Measurements from ENCODE around the gene SEC14L6. TPM values are rescaled to one million over a fixed set of nuclear protein-coding genes. Genes with fewer than 3 reads are reported as not detected.

Gene SEC14L6
- polyA plus RNA-seq, 3 donors, result not detected

DNA sequence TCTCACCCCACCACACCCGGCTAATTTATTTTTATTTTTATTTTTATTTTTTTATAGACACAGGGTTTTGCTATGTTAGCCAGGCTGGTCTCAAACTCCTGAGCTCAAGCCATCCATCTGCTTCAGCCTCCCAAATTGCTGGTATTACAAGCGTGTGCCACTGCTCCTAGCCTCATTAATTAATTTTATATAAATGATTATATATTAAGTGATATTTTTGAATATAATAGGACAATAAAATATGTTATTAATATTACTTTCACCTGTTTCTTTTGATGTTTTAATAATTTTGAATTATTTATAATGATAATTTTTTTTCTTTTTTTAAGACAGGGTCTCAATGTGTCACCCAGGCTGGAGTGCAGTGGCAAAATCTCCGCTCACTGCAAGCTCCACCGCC, 38.9 kb downstream of the SEC14L6 start:
- Mint-ChIP-seq H3K9me3 (peaks cover 0 to 20% (median 9%) of the 10 kb centered on the region in 7 donors), H3K4me1 (no peaks in the 10 kb centered on the region), H3K4me3 (no peak overlapping the region), H3K27ac (no peak overlapping the region), H3K36me3 (no peaks in the 10 kb centered on the region), H3K27me3 (ENCODE audit: low read depth in 3 of 3) (peaks cover 31 to 42% (median 37%) of the 10 kb centered on the region in 3 donors)
- TF ChIP-seq, protein P1, sequence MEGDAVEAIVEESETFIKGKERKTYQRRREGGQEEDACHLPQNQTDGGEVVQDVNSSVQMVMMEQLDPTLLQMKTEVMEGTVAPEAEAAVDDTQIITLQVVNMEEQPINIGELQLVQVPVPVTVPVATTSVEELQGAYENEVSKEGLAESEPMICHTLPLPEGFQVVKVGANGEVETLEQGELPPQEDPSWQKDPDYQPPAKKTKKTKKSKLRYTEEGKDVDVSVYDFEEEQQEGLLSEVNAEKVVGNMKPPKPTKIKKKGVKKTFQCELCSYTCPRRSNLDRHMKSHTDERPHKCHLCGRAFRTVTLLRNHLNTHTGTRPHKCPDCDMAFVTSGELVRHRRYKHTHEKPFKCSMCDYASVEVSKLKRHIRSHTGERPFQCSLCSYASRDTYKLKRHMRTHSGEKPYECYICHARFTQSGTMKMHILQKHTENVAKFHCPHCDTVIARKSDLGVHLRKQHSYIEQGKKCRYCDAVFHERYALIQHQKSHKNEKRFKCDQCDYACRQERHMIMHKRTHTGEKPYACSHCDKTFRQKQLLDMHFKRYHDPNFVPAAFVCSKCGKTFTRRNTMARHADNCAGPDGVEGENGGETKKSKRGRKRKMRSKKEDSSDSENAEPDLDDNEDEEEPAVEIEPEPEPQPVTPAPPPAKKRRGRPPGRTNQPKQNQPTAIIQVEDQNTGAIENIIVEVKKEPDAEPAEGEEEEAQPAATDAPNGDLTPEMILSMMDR (IDR thresholded peaks at IDR 0.05), result no peak
- no peaks in the 10 kb centered on the region for H3K79me2 ChIP-seq (ENCODE audit: insufficient read depth, low read length)
- H3K4me1 ChIP-seq (ENCODE audit: control insufficient read depth in 1 of 2, insufficient read depth in 2 of 2, low read length in 2 of 2), result no peaks in the 10 kb centered on the region
- H3K9me3 ChIP-seq (replicated peaks in 1 of 2; ENCODE audit: control insufficient read depth in 1 of 2, insufficient read depth in 1 of 2, low read length in 2 of 2), result peaks cover 0 to 3% of the 10 kb centered on the region in 2 donors
- no peak overlapping the region for H3K9ac ChIP-seq (ENCODE audit: insufficient read depth, low read length, poor library complexity, severe bottlenecking)
- intact Hi-C loops (cut with micrococcal nuclease), result no loop called here
- no peak overlapping the region for H3K4me3 ChIP-seq (replicated peaks in 1 of 3; ENCODE audit: low read depth in 2 of 3, low read length in 3 of 3)
- no peaks in the 10 kb centered on the region for H3K36me3 ChIP-seq (replicated peaks in 1 of 2; ENCODE audit: control insufficient read depth in 1 of 2, insufficient read depth in 2 of 2, low read length in 2 of 2)
- peaks cover 2 to 31% of the 10 kb centered on the region in 2 donors for H3K27me3 ChIP-seq (ENCODE audit: control insufficient read depth in 2 of 2, insufficient read depth in 2 of 2, low read length in 2 of 2)
- DNase-seq, result no peak
- H4K20me1 ChIP-seq (ENCODE audit: insufficient read depth, low read length), result no peaks in the 10 kb centered on the region
- no peak overlapping the region for H2AFZ ChIP-seq (ENCODE audit: insufficient read depth, low read depth, low read length, poor library complexity, severe bottlenecking)
- H3K4me2 ChIP-seq (replicated peaks; ENCODE audit: extremely low read depth, low read length, poor library complexity, severe bottlenecking), result no peak overlapping the region
- WGBS (ENCODE audit: insufficient coverage), result no CpG with 5 or more reads among the region's 4 CpGs
- no peak overlapping the region for H3K27ac ChIP-seq (ENCODE audit: low read depth in 1 of 2, low read length in 2 of 2)

DNA sequence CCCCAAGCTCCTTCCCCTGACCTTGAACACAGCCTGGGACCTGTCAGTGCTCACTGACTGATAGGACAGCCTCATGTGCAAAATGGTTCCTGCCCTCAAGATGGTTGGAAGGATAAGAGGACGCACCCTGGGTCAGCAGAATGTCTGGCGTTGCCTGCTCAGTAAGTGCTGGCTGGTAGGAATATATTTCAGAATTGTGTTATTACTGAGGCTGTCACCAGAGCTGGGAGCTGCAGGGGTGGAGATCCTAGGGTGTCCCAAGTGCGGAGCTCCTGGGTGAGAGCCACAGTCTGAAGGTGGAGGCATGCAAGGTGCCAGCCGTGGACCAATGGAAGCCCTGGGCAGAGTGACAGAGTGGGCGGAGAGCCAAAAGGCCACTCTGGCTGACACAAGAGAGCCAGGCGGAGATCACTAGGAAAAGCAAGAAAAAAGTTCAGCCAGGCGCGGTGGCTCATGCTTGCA, 40.0 kb downstream of the SEC14L6 start:
- peaks cover 2 to 31% of the 10 kb centered on the region in 2 donors for H3K27me3 ChIP-seq (ENCODE audit: control insufficient read depth in 2 of 2, insufficient read depth in 2 of 2, low read length in 2 of 2)
- H3K4me2 ChIP-seq (replicated peaks; ENCODE audit: extremely low read depth, low read length, poor library complexity, severe bottlenecking), result no peak overlapping the region
- peaks cover 0 to 13% (median 4%) of the 10 kb centered on the region in 7 donors for H3K9me3 Mint-ChIP-seq
- no peaks in the 10 kb centered on the region for H3K4me1 Mint-ChIP-seq
- TF ChIP-seq, protein P1 (IDR thresholded peaks at IDR 0.05), result no peak
- 91% methylated on average over 7 of the region's 8 CpGs for WGBS (ENCODE audit: insufficient coverage)
- H3K79me2 ChIP-seq (ENCODE audit: insufficient read depth, low read length), result no peaks in the 10 kb centered on the region
- H3K9me3 ChIP-seq (replicated peaks in 1 of 2; ENCODE audit: control insufficient read depth in 1 of 2, insufficient read depth in 1 of 2, low read length in 2 of 2), result no peaks in the 10 kb centered on the region
- no peak overlapping the region for H3K27ac ChIP-seq (ENCODE audit: low read depth in 1 of 2, low read length in 2 of 2)
- H3K36me3 ChIP-seq (replicated peaks in 1 of 2; ENCODE audit: control insufficient read depth in 1 of 2, insufficient read depth in 2 of 2, low read length in 2 of 2), result no peaks in the 10 kb centered on the region
- intact Hi-C loops (cut with micrococcal nuclease), result no loop called here
- no peak overlapping the region for H3K4me3 ChIP-seq (replicated peaks in 1 of 3; ENCODE audit: low read depth in 2 of 3, low read length in 3 of 3)
- H3K4me1 ChIP-seq (ENCODE audit: control insufficient read depth in 1 of 2, insufficient read depth in 2 of 2, low read length in 2 of 2), result no peaks in the 10 kb centered on the region
- peak overlapping the region in 1 of 2 donors; percentile 43 for H3K4me3 Mint-ChIP-seq
- no peak overlapping the region for H3K27ac Mint-ChIP-seq
- no peak overlapping the region for H2AFZ ChIP-seq (ENCODE audit: insufficient read depth, low read depth, low read length, poor library complexity, severe bottlenecking)
- DNase-seq, result no peak
- H3K36me3 Mint-ChIP-seq, result no peaks in the 10 kb centered on the region
- no peak overlapping the region for H3K9ac ChIP-seq (ENCODE audit: insufficient read depth, low read length, poor library complexity, severe bottlenecking)
- peaks cover 29 to 42% (median 39%) of the 10 kb centered on the region in 3 donors for H3K27me3 Mint-ChIP-seq (ENCODE audit: low read depth in 3 of 3)
- no peaks in the 10 kb centered on the region for H4K20me1 ChIP-seq (ENCODE audit: insufficient read depth, low read length)

Measured in CD14-positive monocyte (primary cell).